ENCODE results near the gene FAM168A. TPM values are rescaled to one million over a fixed set of nuclear protein-coding genes. Genes with fewer than 3 reads are reported as not detected.
"Not testable (repeated sequence)": the region's sequence is repeated elsewhere in the genome, so short reads cannot be mapped to it uniquely, and the experiment has no call there.

The FAM168A gene
- total RNA-seq, 4 donors from 2014 or later = 17.5 to 43.4 (median 23.3) TPM

DNA sequence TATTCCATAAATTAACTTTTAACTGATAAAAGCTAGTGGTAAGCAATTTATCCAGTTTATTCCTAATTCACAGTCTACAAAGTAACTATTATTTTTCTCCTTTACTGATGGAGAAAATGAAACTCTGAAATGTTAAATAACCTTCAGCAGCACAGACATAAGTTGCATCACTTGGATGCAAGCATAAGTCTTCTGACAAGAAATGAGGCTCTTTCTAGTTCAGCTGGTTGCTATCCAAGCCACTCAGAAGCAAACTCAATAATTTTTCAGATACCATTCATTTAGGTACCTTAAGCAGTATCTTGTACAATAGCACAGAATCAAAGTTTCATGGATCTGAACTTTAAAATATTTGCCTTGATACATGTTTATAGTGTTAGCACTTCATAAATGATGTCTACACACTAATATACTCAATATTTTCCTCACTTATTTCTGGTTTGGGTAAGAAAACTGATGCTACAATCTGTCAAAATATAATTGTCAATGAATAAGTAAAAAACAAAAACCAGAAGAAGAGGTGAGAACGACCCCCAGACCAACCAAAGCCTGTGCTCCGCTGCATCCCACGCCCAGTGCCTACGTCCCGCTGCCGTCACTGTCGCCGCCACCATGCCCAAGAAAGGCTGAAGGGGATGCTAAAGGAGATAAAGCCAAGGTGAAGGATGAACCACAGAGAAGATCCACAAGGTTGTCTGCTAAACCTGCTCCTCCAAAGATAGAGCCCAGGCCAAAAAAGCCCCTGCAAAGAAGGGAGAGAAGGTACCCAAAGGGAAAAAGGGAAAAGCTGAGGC lies 18.1 kb downstream of the FAM168A start:
- WGBS, 2 donors (ENCODE audit: low coverage in 1 of 2) = 98 to 100% methylated on average over 1 to 8 of the region's 8 CpGs
- H3K4me3 ChIP-seq = no peak overlapping the region
- intact Hi-C loops (cut with DNase I; ENCODE audit: low total_unique reads) = no loop called here

DNA sequence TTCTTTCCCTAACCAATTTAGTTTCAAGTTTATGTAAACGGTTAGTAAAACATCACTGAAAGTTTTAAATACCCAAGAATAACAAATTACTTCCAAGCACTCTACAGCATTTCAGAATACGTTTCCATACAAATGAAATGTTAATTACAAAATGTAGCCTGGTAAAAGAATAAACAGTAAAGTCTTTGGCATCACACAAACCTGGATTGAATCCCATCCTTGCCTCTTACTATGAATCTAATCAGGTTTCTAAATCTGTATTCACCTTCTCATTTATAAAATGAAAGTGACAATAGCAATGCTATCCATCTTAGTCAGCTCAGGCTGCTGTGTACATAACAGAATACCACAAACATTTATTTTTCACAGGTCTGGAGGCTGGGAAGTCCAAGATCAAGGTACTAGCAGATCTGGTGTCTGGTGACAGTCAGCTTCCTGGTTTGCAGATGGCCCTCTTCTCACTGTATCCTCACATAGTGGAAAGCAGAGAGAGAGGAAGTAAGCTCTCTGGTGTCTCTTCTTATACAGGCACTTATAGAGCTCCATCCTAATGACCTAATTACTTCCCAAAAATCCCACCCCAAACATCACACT lies 19.2 kb downstream of the FAM168A start:
- DNase-seq = no peak
- Histone ChIP-seq H3K9me3 (no peaks in the 10 kb centered on the region), H3K27ac (no peak overlapping the region), H3K4me1 (peaks cover 0 to 14% (median 2%) of the 10 kb centered on the region in 4 donors), H3K36me3 (no peaks in the 10 kb centered on the region), H3K27me3 (no peaks in the 10 kb centered on the region), H3K4me3 (no peak overlapping the region)
- 62 to 68% methylated on average over 2 of the region's 2 CpGs for WGBS, 2 donors (ENCODE audit: low coverage in 1 of 2)
- in situ Hi-C loops (cut with MboI; ENCODE audit: low pct_ligation_motif_present in 1 of 4, low pct_unique_long_range_greater_than_20kb in 1 of 4, low sequenced_read_pairs in 3 of 4) (no loop called here), intact Hi-C loops (cut with DNase I; ENCODE audit: low total_unique reads) (no loop called here)
- TF ChIP-seq, protein P1, sequence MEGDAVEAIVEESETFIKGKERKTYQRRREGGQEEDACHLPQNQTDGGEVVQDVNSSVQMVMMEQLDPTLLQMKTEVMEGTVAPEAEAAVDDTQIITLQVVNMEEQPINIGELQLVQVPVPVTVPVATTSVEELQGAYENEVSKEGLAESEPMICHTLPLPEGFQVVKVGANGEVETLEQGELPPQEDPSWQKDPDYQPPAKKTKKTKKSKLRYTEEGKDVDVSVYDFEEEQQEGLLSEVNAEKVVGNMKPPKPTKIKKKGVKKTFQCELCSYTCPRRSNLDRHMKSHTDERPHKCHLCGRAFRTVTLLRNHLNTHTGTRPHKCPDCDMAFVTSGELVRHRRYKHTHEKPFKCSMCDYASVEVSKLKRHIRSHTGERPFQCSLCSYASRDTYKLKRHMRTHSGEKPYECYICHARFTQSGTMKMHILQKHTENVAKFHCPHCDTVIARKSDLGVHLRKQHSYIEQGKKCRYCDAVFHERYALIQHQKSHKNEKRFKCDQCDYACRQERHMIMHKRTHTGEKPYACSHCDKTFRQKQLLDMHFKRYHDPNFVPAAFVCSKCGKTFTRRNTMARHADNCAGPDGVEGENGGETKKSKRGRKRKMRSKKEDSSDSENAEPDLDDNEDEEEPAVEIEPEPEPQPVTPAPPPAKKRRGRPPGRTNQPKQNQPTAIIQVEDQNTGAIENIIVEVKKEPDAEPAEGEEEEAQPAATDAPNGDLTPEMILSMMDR (IDR thresholded peaks at IDR 0.05) = no peak
- TF ChIP-seq EP300 (IDR thresholded peaks at IDR 0.05; ENCODE audit: low read depth) = no peak
- TF ChIP-seq POLR2A (IDR thresholded peaks at IDR 0.05) = no peak
- no peak for TF ChIP-seq POLR2AphosphoS5 (IDR thresholded peaks at IDR 0.05)

More for the DNA sequence above, 18.1 kb downstream of the FAM168A start:
- Histone ChIP-seq H3K27me3 (no peaks in the 10 kb centered on the region), H3K36me3 (no peaks in the 10 kb centered on the region), H3K27ac (no peak overlapping the region), H3K4me1 (peaks cover 0 to 14% (median 2%) of the 10 kb centered on the region in 4 donors), H3K9me3 (no peaks in the 10 kb centered on the region)
- no peak for DNase-seq
- in situ Hi-C loops (cut with MboI; ENCODE audit: low pct_ligation_motif_present in 1 of 4, low pct_unique_long_range_greater_than_20kb in 1 of 4, low sequenced_read_pairs in 3 of 4) = no loop called here
- TF ChIP-seq POLR2AphosphoS5 (IDR thresholded peaks at IDR 0.05) (no peak), EP300 (IDR thresholded peaks at IDR 0.05; ENCODE audit: low read depth) (no peak), POLR2A (IDR thresholded peaks at IDR 0.05) (no peak)
- TF ChIP-seq, protein P1 (IDR thresholded peaks at IDR 0.05) = no peak

GRCh38 chr11:73577496-73577917 lies 20.4 kb downstream of the FAM168A start:
- Histone ChIP-seq H3K9me3 (no peaks in the 10 kb centered on the region), H3K4me3 (no peak overlapping the region), H3K27me3 (no peaks in the 10 kb centered on the region), H3K27ac (no peak overlapping the region), H3K36me3 (no peaks in the 10 kb centered on the region), H3K4me1 (peaks cover 0 to 2% (median 0%) of the 10 kb centered on the region in 4 donors)
- 50 to 52% methylated on average over 1 of the region's 1 CpG for WGBS, 2 donors (ENCODE audit: low coverage in 1 of 2)
- intact Hi-C loops (cut with DNase I; ENCODE audit: low total_unique reads) (no loop called here), in situ Hi-C loops (cut with MboI; ENCODE audit: low pct_ligation_motif_present in 1 of 4, low pct_unique_long_range_greater_than_20kb in 1 of 4, low sequenced_read_pairs in 3 of 4) (no loop called here)
- TF ChIP-seq POLR2AphosphoS5 (IDR thresholded peaks at IDR 0.05) (no peak), EP300 (IDR thresholded peaks at IDR 0.05; ENCODE audit: low read depth) (no peak), POLR2A (IDR thresholded peaks at IDR 0.05) (no peak)
- TF ChIP-seq, protein P1 (IDR thresholded peaks at IDR 0.05) = no peak
- DNase-seq = no peak

DNA sequence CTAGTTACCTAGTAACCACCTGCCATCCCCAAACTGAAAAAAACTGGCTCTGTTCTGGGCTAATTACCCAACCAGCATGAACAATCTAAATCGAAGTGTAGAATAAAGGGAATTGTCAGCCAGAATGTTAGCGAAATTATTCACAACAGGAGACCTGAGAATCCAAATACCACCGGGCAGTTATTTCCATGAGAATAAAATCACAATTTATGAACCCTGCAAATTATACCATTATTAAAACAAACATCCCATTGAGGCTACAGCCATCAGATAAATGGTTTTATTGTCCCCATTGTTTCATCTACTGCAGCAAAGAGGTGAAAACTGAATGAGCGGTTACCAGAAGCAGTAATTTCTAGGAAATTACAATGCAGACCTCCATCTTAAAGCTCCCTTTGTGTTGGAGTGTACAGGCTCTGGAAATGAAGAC lies 21.7 kb downstream of the FAM168A start:
- Histone ChIP-seq H3K27ac (no peak overlapping the region), H3K27me3 (no peaks in the 10 kb centered on the region), H3K4me1 (no peaks in the 10 kb centered on the region), H3K9me3 (no peaks in the 10 kb centered on the region), H3K4me3 (no peak overlapping the region), H3K36me3 (no peaks in the 10 kb centered on the region)
- intact Hi-C loops (cut with DNase I; ENCODE audit: low total_unique reads) (no loop called here), in situ Hi-C loops (cut with MboI; ENCODE audit: low pct_ligation_motif_present in 1 of 4, low pct_unique_long_range_greater_than_20kb in 1 of 4, low sequenced_read_pairs in 3 of 4) (no loop called here)
- TF ChIP-seq POLR2AphosphoS5 (IDR thresholded peaks at IDR 0.05) = no peak
- TF ChIP-seq, protein P1 (IDR thresholded peaks at IDR 0.05) = no peak
- 93% methylated on average over 4 of the region's 4 CpGs for WGBS, 2 donors (ENCODE audit: low coverage in 1 of 2)
- no peak for DNase-seq

GRCh38 chr11:73571982-73572381 lies 25.9 kb downstream of the FAM168A start:
- intact Hi-C loops (cut with DNase I; ENCODE audit: low total_unique reads); in situ Hi-C loops (cut with MboI; ENCODE audit: low pct_ligation_motif_present in 1 of 4, low pct_unique_long_range_greater_than_20kb in 1 of 4, low sequenced_read_pairs in 3 of 4): not testable (repeated sequence)
- WGBS, 2 donors (ENCODE audit: low coverage in 1 of 2) = 100% methylated on average over 1 of the region's 30 CpGs; no CpG with 5 or more reads in 1 of the 2 donors

More at GRCh38 chr11:73571982-73572381, 25.9 kb downstream of the FAM168A start:
- not testable (repeated sequence) for DNase-seq, H3K9me3 ChIP-seq, H3K4me3 ChIP-seq, H3K27ac ChIP-seq, H3K27me3 ChIP-seq, H3K36me3 ChIP-seq, H3K4me1 ChIP-seq
